ENCODE data around the gene TFF2.

TFF2 gene

GRCh38 chr21:42356650-42357049 lies 5.9 kb upstream of the TFF2 start:
- no peak for TF ChIP-seq YY1 (IDR thresholded peaks at IDR 0.05; ENCODE audit: low read depth)
- TF ChIP-seq EP300 (IDR thresholded peaks at IDR 0.05; ENCODE audit: borderline replicate concordance), result no peak
- no peak for TF ChIP-seq TAF1 (IDR thresholded peaks at IDR 0.05; ENCODE audit: low read depth)
- no peak for TF ChIP-seq RAD21 (IDR thresholded peaks at IDR 0.05; ENCODE audit: low read depth)
- TF ChIP-seq, protein P1, sequence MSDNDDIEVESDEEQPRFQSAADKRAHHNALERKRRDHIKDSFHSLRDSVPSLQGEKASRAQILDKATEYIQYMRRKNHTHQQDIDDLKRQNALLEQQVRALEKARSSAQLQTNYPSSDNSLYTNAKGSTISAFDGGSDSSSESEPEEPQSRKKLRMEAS (IDR thresholded peaks at IDR 0.05), result no peak
- TF ChIP-seq USF1 (IDR thresholded peaks at IDR 0.05), result no peak
- no peak for TF ChIP-seq ZBTB7A (IDR thresholded peaks at IDR 0.05; ENCODE audit: low read depth)
- no peak for TF ChIP-seq CREB1 (IDR thresholded peaks at IDR 0.05; ENCODE audit: low read depth)
- no peak for TF ChIP-seq REST (IDR thresholded peaks at IDR 0.05; ENCODE audit: low read depth)
- TF ChIP-seq TCF12 (IDR thresholded peaks at IDR 0.05; ENCODE audit: low read depth), result no peak
- no peak for TF ChIP-seq CEBPB (IDR thresholded peaks at IDR 0.05)
- no peak for TF ChIP-seq TEAD4 (IDR thresholded peaks at IDR 0.05)
- no peak for TF ChIP-seq NFIC (IDR thresholded peaks at IDR 0.05)
- TF ChIP-seq FOXM1 (IDR thresholded peaks at IDR 0.05; ENCODE audit: borderline replicate concordance, low read depth), result no peak
- TF ChIP-seq EGR1 (IDR thresholded peaks at IDR 0.05), result no peak

GRCh38 chr21:42356046-42356445 lies 5.3 kb upstream of the TFF2 start:
- peak; percentile 39; the same call in 1 of the 2 replicates for TF ChIP-seq TCF12 (IDR thresholded peaks at IDR 0.05; ENCODE audit: low read depth)
- peak; percentile 43; the same call in 1 of the 2 replicates for TF ChIP-seq EP300 (IDR thresholded peaks at IDR 0.05; ENCODE audit: borderline replicate concordance)
- no peak for TF ChIP-seq FOXM1 (IDR thresholded peaks at IDR 0.05; ENCODE audit: borderline replicate concordance, low read depth)
- no peak for TF ChIP-seq YY1 (IDR thresholded peaks at IDR 0.05; ENCODE audit: low read depth)
- TF ChIP-seq USF1 (IDR thresholded peaks at IDR 0.05), result no peak
- TF ChIP-seq CEBPB (IDR thresholded peaks at IDR 0.05), result no peak
- peak; percentile 55; the same call in 1 of the 2 replicates for TF ChIP-seq NFIC (IDR thresholded peaks at IDR 0.05)
- TF ChIP-seq TEAD4 (IDR thresholded peaks at IDR 0.05), result peak; percentile 45; the same call in 1 of the 2 replicates

DNA sequence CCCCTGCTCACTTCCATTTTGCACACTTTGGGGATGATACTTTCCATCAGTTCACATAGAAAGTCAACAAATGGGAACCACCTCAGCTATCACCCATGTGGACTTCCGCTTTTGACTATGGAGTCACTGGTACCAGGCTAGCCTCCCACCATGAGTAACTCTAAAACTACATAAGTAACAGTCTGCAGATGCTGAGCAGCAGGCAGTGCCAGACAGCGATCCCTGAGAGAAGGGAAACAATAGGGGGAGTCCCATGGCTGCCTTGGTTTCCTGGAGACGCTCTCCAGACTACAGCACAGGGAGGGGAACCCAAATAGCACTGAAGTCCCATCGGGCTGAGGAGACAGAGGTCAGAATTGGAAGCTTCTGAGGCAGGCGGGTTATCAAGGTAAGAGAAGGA lies 2.8 kb upstream of the TFF2 start:
- no peak for TF ChIP-seq REST (IDR thresholded peaks at IDR 0.05; ENCODE audit: low read depth)
- TF ChIP-seq EP300 (IDR thresholded peaks at IDR 0.05; ENCODE audit: borderline replicate concordance), result no peak
- no peak for TF ChIP-seq CREB1 (IDR thresholded peaks at IDR 0.05; ENCODE audit: low read depth)
- TF ChIP-seq TCF12 (IDR thresholded peaks at IDR 0.05; ENCODE audit: low read depth), result no peak
- TF ChIP-seq TAF1 (IDR thresholded peaks at IDR 0.05; ENCODE audit: low read depth), result no peak
- no peak for TF ChIP-seq NFIC (IDR thresholded peaks at IDR 0.05)

GRCh38 chr21:42352441-42353095 lies 1.8 kb upstream of the TFF2 start:
- TF ChIP-seq CREB1 (IDR thresholded peaks at IDR 0.05; ENCODE audit: low read depth) (no peak), EGR1 (IDR thresholded peaks at IDR 0.05) (no peak), TEAD4 (IDR thresholded peaks at IDR 0.05) (no peak), NFIC (IDR thresholded peaks at IDR 0.05) (no peak), TAF1 (IDR thresholded peaks at IDR 0.05; ENCODE audit: low read depth) (no peak), USF1 (IDR thresholded peaks at IDR 0.05) (no peak), FOXM1 (IDR thresholded peaks at IDR 0.05; ENCODE audit: borderline replicate concordance, low read depth) (no peak), REST (IDR thresholded peaks at IDR 0.05; ENCODE audit: low read depth) (no peak), RAD21 (IDR thresholded peaks at IDR 0.05; ENCODE audit: low read depth) (no peak), EP300 (IDR thresholded peaks at IDR 0.05; ENCODE audit: borderline replicate concordance) (no peak), YY1 (IDR thresholded peaks at IDR 0.05; ENCODE audit: low read depth) (no peak), CEBPB (IDR thresholded peaks at IDR 0.05) (no peak), ZBTB7A (IDR thresholded peaks at IDR 0.05; ENCODE audit: low read depth) (no peak), TCF12 (IDR thresholded peaks at IDR 0.05; ENCODE audit: low read depth) (no peak)
- TF ChIP-seq, protein P1 (IDR thresholded peaks at IDR 0.05), result no peak

Data from Ishikawa (cell line).